Tibial nerve (tissue), 4 donors: ENCODE results near the gene DES. TPM values are rescaled to one million over a fixed set of nuclear protein-coding genes. Genes with fewer than 3 reads are reported as not detected.
A peak's percentile ranks its signal among the peaks of the same experiment; 100 is the strongest.

Experiments
- DNase-seq, 2 donors: peaks; one replicate each; pipeline ENCODE4 v3.0.0-alpha.2; 2019; ENCODE audit warnings: low spot score in 2 of 2
- H3K27ac ChIP-seq, 4 donors: fragments of 200-600 bp; sonication (generic) in 3 of 4; one replicate each; pipeline ENCODE4 v1.5.1; 2017 to 2019; ENCODE audit warnings: mild to moderate bottlenecking in 1 of 4
- H3K27me3 ChIP-seq, 2 donors: fragments of 200-600 bp; sonication (generic) in 1 of 2; one replicate each; pipeline versions ENCODE4 v1.5.1 to v1.6.0; 2017 to 2019
- H3K36me3 ChIP-seq, 3 donors: fragments of 200-600 bp; sonication (generic); one replicate each; pipeline ENCODE4 v1.5.1; 2018 to 2019
- H3K4me1 ChIP-seq, 4 donors: fragments of 200-600 bp; sonication (generic) in 3 of 4; one replicate each; pipeline ENCODE4 v1.5.1; 2017 to 2019
- H3K4me3 ChIP-seq, 4 donors: fragments of 200-600 bp; sonication (generic) in 3 of 4; one replicate each; pipeline ENCODE4 v1.5.1; 2017 to 2019; ENCODE audit warnings: mild to moderate bottlenecking in 1 of 4, moderate library complexity in 1 of 4
- H3K9me3 ChIP-seq, 4 donors: fragments of 200-600 bp; sonication (generic) in 3 of 4; one replicate each; pipeline ENCODE4 v1.5.1; 2017 to 2019
- CTCF ChIP-seq, 5 experiments: fragments of 200-600 bp in 3 of 5; fragments of 450-650 bp in 2 of 5; sonication (generic) in 3 of 5; IDR thresholded peaks; one replicate each; pipeline ENCODE4 v1.5.1; 2016 to 2019; ENCODE audit warnings: antibody characterized with exemption in 5 of 5, mild to moderate bottlenecking in 3 of 5, moderate library complexity in 2 of 5
- EP300 ChIP-seq, 2 donors: sonication (generic); formaldehyde crosslinking; IDR thresholded peaks; one replicate each; pipeline ENCODE4 v1.6.1; 2017; ENCODE audit warnings: antibody characterized with exemption in 2 of 2, mild to moderate bottlenecking in 1 of 2
- POLR2A ChIP-seq, 2 donors: fragments of 450-650 bp; IDR thresholded peaks; one replicate each; pipeline ENCODE4 v1.6.1; 2017; ENCODE audit warnings: antibody characterized with exemption in 2 of 2, mild to moderate bottlenecking in 2 of 2, moderate library complexity in 2 of 2
- WGBS, 2 donors: methylation state at CpG; one replicate each; pipeline ENCODE4 v1.1.5; 2018; 5-methylcytosine and 5-hydroxymethylcytosine counted together
- total RNA-seq, 4 donors: library from RNA; depleted of rRNA; stranded (reverse); fragments of >200 nt; gene quantifications; one replicate each; pipeline ENCODE4 v1.1.0, GENCODE V29; 2016

DES gene
- total RNA-seq, 4 donors from 2014 or later, result 20.7 to 50.4 (median 25.0) TPM

GRCh38 chr2:219386532-219387280, 31.5 kb upstream of the DES start:
- Histone ChIP-seq H3K27ac (peak overlapping the region; percentile 93 to 96 (median 94)), H3K4me3 (peak overlapping the region; percentile 76 to 96 (median 80)), H3K36me3 (peaks cover 0 to 49% (median 9%) of the 10 kb centered on the region in 3 donors), H3K9me3 (peaks cover 0 to 5% (median 0%) of the 10 kb centered on the region in 4 donors), H3K4me1 (peaks cover 0 to 24% (median 10%) of the 10 kb centered on the region in 4 donors), H3K27me3 (no peaks in the 10 kb centered on the region)
- DNase-seq, result no peak
- 39 to 40% methylated on average over 19 of the region's 19 CpGs for WGBS, 2 donors
- TF ChIP-seq CTCF (IDR thresholded peaks at IDR 0.05), result no peak
- no peak for TF ChIP-seq EP300 (IDR thresholded peaks at IDR 0.05)
- TF ChIP-seq POLR2A (IDR thresholded peaks at IDR 0.05), result no peak

DNA sequence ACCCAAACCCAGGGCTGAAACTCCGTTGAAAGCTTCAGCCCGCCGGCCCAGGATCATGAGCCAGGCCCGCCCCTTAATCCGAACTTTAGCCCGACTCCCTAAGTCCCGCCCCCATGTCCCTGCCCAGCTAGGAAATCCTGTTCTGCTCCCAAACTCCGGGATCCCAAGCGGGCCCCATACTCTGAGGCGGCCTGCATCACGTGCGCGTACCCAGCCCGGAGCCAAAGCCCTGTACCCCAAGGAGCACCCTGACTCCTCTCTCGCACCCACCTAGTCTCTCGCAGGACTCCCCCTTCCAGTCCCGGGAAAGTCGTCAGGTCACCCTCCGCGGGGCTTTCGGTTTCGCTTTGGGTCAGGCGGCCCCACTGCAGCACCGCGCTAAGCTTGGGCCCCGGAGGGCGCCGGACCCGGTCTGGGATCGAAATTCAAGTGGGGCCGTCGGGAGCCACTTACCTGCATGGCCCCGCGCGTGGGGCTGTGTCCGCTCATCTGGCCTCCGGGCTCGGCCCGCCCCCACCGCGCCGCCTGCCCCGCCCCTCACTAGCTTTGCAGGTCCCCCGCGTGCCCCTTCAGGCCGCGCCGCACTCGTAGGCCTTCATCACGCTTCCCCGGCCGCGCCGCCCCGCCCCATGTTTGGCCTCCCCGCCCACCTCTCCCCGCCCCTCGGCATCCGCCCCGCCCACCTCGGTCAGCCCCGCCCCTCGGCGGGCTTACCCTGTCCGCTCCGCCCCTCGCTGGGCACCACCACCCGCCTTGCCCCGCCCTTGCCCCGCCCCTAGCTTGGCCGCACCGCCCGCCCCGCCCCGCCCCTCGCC, 30.7 kb upstream of the DES start, which contains the start of gene DNPEP:
DNPEP (minus strand) TSS at position 607 of the 815 bp plus-strand sequence; CDS start at position 489, 118 bp downstream.
- Histone ChIP-seq H3K9me3 (peaks cover 0 to 5% (median 0%) of the 10 kb centered on the region in 4 donors), H3K27ac (peak within 1 kb of the TSS; percentile 93 to 96 (median 94)), H3K4me1 (peaks cover 0 to 24% (median 10%) of the 10 kb centered on the region in 4 donors), H3K27me3 (no peaks in the 10 kb centered on the region), H3K36me3 (peaks cover 0 to 41% (median 9%) of the 10 kb centered on the region in 3 donors), H3K4me3 (peak within 1 kb of the TSS; percentile 76 to 96 (median 80))
- peak; percentile 90 for DNase-seq
- TF ChIP-seq EP300 (IDR thresholded peaks at IDR 0.05) (peak in 1 of 2 donors; percentile 77), POLR2A (IDR thresholded peaks at IDR 0.05) (peak; percentile 15 to 38), CTCF (IDR thresholded peaks at IDR 0.05) (peak in 2 of 5 experiments; percentile 9 to 10)
- WGBS, 2 donors, result 0 to 1% methylated on average over 34 to 36 of the region's 76 CpGs

GRCh38 chr2:219388121-219388906, 29.9 kb upstream of the DES start:
- Histone ChIP-seq H3K4me1 (peaks cover 0 to 24% (median 10%) of the 10 kb centered on the region in 4 donors), H3K27me3 (no peaks in the 10 kb centered on the region), H3K36me3 (peaks cover 0 to 33% (median 9%) of the 10 kb centered on the region in 3 donors), H3K27ac (peak overlapping the region; percentile 60 to 96 (median 88)), H3K9me3 (peaks cover 0 to 5% (median 0%) of the 10 kb centered on the region in 4 donors), H3K4me3 (peak overlapping the region; percentile 17 to 85 (median 58))
- WGBS, 2 donors, result 2% methylated on average over 18 to 30 of the region's 78 CpGs
- peak; percentile 95 to 96 for DNase-seq
- peak in 1 of 2 donors; percentile 47 for TF ChIP-seq EP300 (IDR thresholded peaks at IDR 0.05)
- TF ChIP-seq POLR2A (IDR thresholded peaks at IDR 0.05), result no peak
- peak; percentile 61 to 93 (median 87) for TF ChIP-seq CTCF (IDR thresholded peaks at IDR 0.05)

GRCh38 chr2:219388907-219389156, 29.3 kb upstream of the DES start:
- peak overlapping the region; percentile 60 to 96 (median 88) for H3K27ac ChIP-seq
- TF ChIP-seq POLR2A (IDR thresholded peaks at IDR 0.05) (no peak), EP300 (IDR thresholded peaks at IDR 0.05) (no peak), CTCF (IDR thresholded peaks at IDR 0.05) (no peak)
- no peak for DNase-seq
- peak overlapping the region; percentile 17 to 85 (median 50) for H3K4me3 ChIP-seq
- 47 to 51% methylated on average over 6 of the region's 6 CpGs for WGBS, 2 donors
- H3K4me1 ChIP-seq, result peaks cover 0 to 24% (median 10%) of the 10 kb centered on the region in 4 donors
- H3K27me3 ChIP-seq, result no peaks in the 10 kb centered on the region
- peaks cover 0 to 28% (median 9%) of the 10 kb centered on the region in 3 donors for H3K36me3 ChIP-seq
- H3K9me3 ChIP-seq, result peaks cover 0 to 5% (median 0%) of the 10 kb centered on the region in 4 donors
